HCT116 (cell line): ENCODE data around the gene PRR5L. TPM values are rescaled to one million over a fixed set of nuclear protein-coding genes. Genes with fewer than 3 reads are reported as not detected.

ENCODE experiments used
- ATAC-seq: fragments of 200-7000 bp; cut with Tn5 transposase; 2 replicates; pipeline ENCODE4 v1.9.1; 2020; ENCODE audit warnings: mild to moderate bottlenecking, moderate library complexity
- BruUV-seq: library from RNA; stranded (reverse); fragments of 400-500 nt; replicated peaks from 2 replicates; lab custom pipeline; 2021; lab: Mats Ljungman, UMichigan
- CTCF ChIA-PET: fragments of 300-600 bp; sonication (Branson Sonifier 250); formaldehyde crosslinking; loops from one replicate; lab custom pipeline; 2021; ENCODE audit warnings: antibody characterized with exemption; lab: Charles Lee
- POLR2A ChIA-PET: fragments of 300-600, 350-600 bp; sonication (Branson Sonifier 250); formaldehyde crosslinking; loops from one replicate; lab custom pipeline; 2021; ENCODE audit warnings: antibody characterized with exemption; lab: Charles Lee
- RAD21 ChIA-PET, 2 experiments: fragments of 300-600 bp; sonication (Branson Sonifier 250); formaldehyde crosslinking; loops; one replicate each; lab custom pipeline; 2023; ENCODE audit warnings: low total read pairs in 2 of 2; ENCODE audit not compliant: uncharacterized antibody in 2 of 2, unreplicated experiment in 2 of 2, low non-redundant PET in 1 of 2; lab: Charles Lee
- DNase-seq: peaks from one replicate; pipeline ENCODE4 v3.0.0-alpha.2; 2010; ENCODE audit warnings: low read depth, low spot score
- H2AFZ ChIP-seq: fragments of 200-600 bp; shearing (Covaris generic), sonication (generic); 2 replicates; pipeline ENCODE4 v1.6.1; 2017; ENCODE audit warnings: low read depth, mixed run types, mixed read lengths, antibody characterized with exemption, low read length; ENCODE audit not compliant: poor library complexity, severe bottlenecking
- H3K27ac ChIP-seq: 2 replicates; pipeline ENCODE4 v1.5.1; 2012; ENCODE audit warnings: low read depth, low read length
- H3K27me3 ChIP-seq: fragments of 200-600 bp; sonication (generic); 2 replicates; pipeline ENCODE4 v1.6.1; 2016; ENCODE audit warnings: mixed run types, low read length, mixed read lengths; ENCODE audit not compliant: insufficient read depth
- H3K36me3 ChIP-seq, 2 experiments: fragments of 200-500 bp in 1 of 2; fragments of 200-600 bp in 1 of 2; sonication (Bioruptor generic) in 1 of 2; sonication (generic) in 1 of 2; 2 replicates each; pipeline versions ENCODE4 v1.5.1 to v1.6.1; 2014 to 2016; ENCODE audit warnings: low read length in 2 of 2, inconsistent platforms in 1 of 2, mixed read lengths in 1 of 2, mixed run types in 1 of 2; ENCODE audit not compliant: insufficient read depth in 2 of 2, control insufficient read depth in 1 of 2
- H3K4me1 ChIP-seq, 2 experiments: fragments of 200-600 bp in 1 of 2; sonication (generic) in 1 of 2; 2 replicates each; pipeline versions ENCODE4 v1.5.1 to v1.6.1; 2012 to 2017; ENCODE audit warnings: low read length in 2 of 2, inconsistent platforms in 1 of 2, mild to moderate bottlenecking in 1 of 2, mixed read lengths in 1 of 2, mixed run types in 1 of 2, moderate library complexity in 1 of 2; ENCODE audit not compliant: insufficient read depth in 2 of 2, control insufficient read depth in 1 of 2
- H3K4me2 ChIP-seq: fragments of 200-600 bp; sonication (generic); 2 replicates; pipeline ENCODE4 v1.6.1; 2017; ENCODE audit warnings: mixed run types, low read length, mixed read lengths
- H3K4me3 ChIP-seq, 2 experiments: fragments of 200-600 bp in 1 of 2; sonication (generic) in 1 of 2; replicated peaks in 1 of 2; 2 replicates each; pipeline ENCODE4 v1.5.1; 2011 to 2016; ENCODE audit warnings: low read length in 2 of 2, control low read depth in 1 of 2, low read depth in 1 of 2, mild to moderate bottlenecking in 1 of 2, mixed read lengths in 1 of 2, mixed run types in 1 of 2
- H3K79me2 ChIP-seq: fragments of 200-600 bp; sonication (generic); 2 replicates; pipeline ENCODE4 v1.6.1; 2017; ENCODE audit warnings: mild to moderate bottlenecking, mixed run types, low read length, moderate library complexity, mixed read lengths; ENCODE audit not compliant: insufficient read depth
- H3K9ac ChIP-seq: fragments of 200-600 bp; sonication (generic); 2 replicates; pipeline ENCODE4 v1.6.1; 2016; ENCODE audit warnings: low read length, mixed read lengths
- H3K9me2 ChIP-seq: fragments of 200-600 bp; sonication (generic), shearing (Covaris generic); 2 replicates; pipeline ENCODE4 v1.6.1; 2017; ENCODE audit warnings: mixed run types, mild to moderate bottlenecking, moderate library complexity; ENCODE audit not compliant: insufficient read depth
- H3K9me3 ChIP-seq, 2 experiments: fragments of 200-500 bp in 1 of 2; fragments of 200-600 bp in 1 of 2; sonication (Bioruptor generic) in 1 of 2; sonication (generic) in 1 of 2; 2 replicates each; pipeline ENCODE4 v1.6.1; 2014 to 2017; ENCODE audit warnings: low read length in 2 of 2, mixed read lengths in 2 of 2, inconsistent platforms in 1 of 2, low read depth in 1 of 2, mild to moderate bottlenecking in 1 of 2, mixed run types in 1 of 2, moderate library complexity in 1 of 2; ENCODE audit not compliant: control insufficient read depth in 1 of 2, insufficient read depth in 1 of 2
- H4K20me1 ChIP-seq: fragments of 200-600 bp; sonication (generic), shearing (Covaris generic); 2 replicates; pipeline ENCODE4 v1.6.1; 2017; ENCODE audit warnings: mixed run types, mild to moderate bottlenecking, moderate library complexity; ENCODE audit not compliant: insufficient read depth
- ATF3 ChIP-seq: IDR thresholded peaks from 2 replicates; pipeline ENCODE4 v1.6.1; 2012
- ELF1 ChIP-seq: IDR thresholded peaks from 2 replicates; pipeline ENCODE4 v1.6.1; 2012; ENCODE audit warnings: low read depth, borderline replicate concordance
- SP1 ChIP-seq: IDR thresholded peaks from 2 replicates; pipeline ENCODE4 v1.6.1; 2012; ENCODE audit warnings: low read depth
- SRF ChIP-seq: IDR thresholded peaks from 2 replicates; pipeline ENCODE4 v1.6.1; 2012; ENCODE audit warnings: low read depth
- YY1 ChIP-seq: IDR thresholded peaks from 2 replicates; pipeline ENCODE4 v1.6.1; 2011; ENCODE audit warnings: low read length, low read depth, moderate library complexity, mild to moderate bottlenecking; ENCODE audit not compliant: insufficient replicate concordance; ENCODE audit errors: extremely low read depth
- ZFX ChIP-seq: fragments of 450-650 bp; IDR thresholded peaks from 2 replicates; pipeline ENCODE4 v1.6.1; 2017
- intact Hi-C: fragments of 100-400 bp; cut with micrococcal nuclease; formaldehyde crosslinking; loops from 2 replicates; pipeline ENCODE4 v1.10.0; 2022
- total RNA-seq: library from RNA; stranded (reverse); gene quantifications from one replicate; pipeline ENCODE4 v1.2.1, GENCODE V29; 2021; ENCODE audit not compliant: unreplicated experiment

PRR5L gene
- total RNA-seq, 1 experiment from 2014 or later: 0.47 TPM

GRCh38 chr11:36341915-36342314 is 45.8 kb downstream of the PRR5L start:
- Histone ChIP-seq H3K27me3 (peaks cover 35% of the 10 kb centered on the region), H3K9me3 (no peaks in the 10 kb centered on the region), H2AFZ (no peak overlapping the region), H3K4me1 (no peaks in the 10 kb centered on the region), H3K9ac (no peak overlapping the region), H3K36me3 (no peaks in the 10 kb centered on the region), H3K9me2 (no peaks in the 10 kb centered on the region), H3K79me2 (no peaks in the 10 kb centered on the region)
- ChIA-PET RAD21 (no interaction called here), POLR2A (no interaction called here), CTCF (no interaction called here)
- intact Hi-C loops: no loop called here
- no TSS peak for BruUV-seq
- TF ChIP-seq ATF3: no peak
- TF ChIP-seq, all 23 proteins: peak for 0
- H3K27ac ChIP-seq: no peak overlapping the region
- H3K4me3 ChIP-seq: no peak overlapping the region
- DNase-seq: no peak
- H3K4me2 ChIP-seq: no peak overlapping the region
- no peaks in the 10 kb centered on the region for H4K20me1 ChIP-seq
- ATAC-seq: no peak

GRCh38 chr11:36342327-36342726 is 46.2 kb downstream of the PRR5L start:
- ATAC-seq (no peak), DNase-seq (no peak)
- no TSS peak for BruUV-seq
- TF ChIP-seq ZFX (no peak), ATF3 (no peak), SP1 (no peak), YY1 (no peak), SRF (no peak), ELF1 (no peak)
- Histone ChIP-seq H3K27ac (no peak overlapping the region), H3K27me3 (peaks cover 35% of the 10 kb centered on the region), H4K20me1 (no peaks in the 10 kb centered on the region), H3K9me3 (no peaks in the 10 kb centered on the region), H3K36me3 (no peaks in the 10 kb centered on the region), H3K9ac (no peak overlapping the region), H3K4me1 (no peaks in the 10 kb centered on the region), H2AFZ (no peak overlapping the region), H3K9me2 (no peaks in the 10 kb centered on the region), H3K79me2 (no peaks in the 10 kb centered on the region), H3K4me2 (no peak overlapping the region), H3K4me3 (no peak overlapping the region)
- intact Hi-C loops: no loop called here
- ChIA-PET CTCF (no interaction called here), POLR2A (no interaction called here), RAD21 (no interaction called here)
